IMR-90 (cell line): Measurements from ENCODE around the gene TMEM121B. TPM values are rescaled to one million over a fixed set of nuclear protein-coding genes. Genes with fewer than 3 reads are reported as not detected.

Experiments used
- ATAC-seq: fragments of 200-7000 bp; cut with Tn5 transposase; 2 replicates; pipeline ENCODE4 v1.9.1; 2020; ENCODE audit warnings: low read depth, mild to moderate bottlenecking, moderate library complexity
- BruUV-seq: library from RNA; stranded (reverse); fragments of 400-500 nt; replicated peaks from 2 replicates; lab custom pipeline; 2021; lab: Mats Ljungman, UMichigan
- CTCF ChIA-PET: fragments of 300-600 bp; formaldehyde crosslinking; extraction: SDS; loops from one replicate; lab custom pipeline; 2021; ENCODE audit warnings: antibody characterized with exemption; lab: Yijun Ruan, JAX
- POLR2A ChIA-PET: fragments of 300-600 bp; sonication (Branson Sonifier 250); formaldehyde crosslinking; loops from one replicate; lab custom pipeline; 2022; ENCODE audit warnings: antibody characterized with exemption; ENCODE audit not compliant: unreplicated experiment; lab: Charles Lee
- DNase-seq: peaks from one replicate; pipeline ENCODE4 v3.0.0; 2013
- H2AFZ ChIP-seq: replicated peaks from 2 replicates; pipeline ENCODE3; 2013; ENCODE audit warnings: low read length, mild to moderate bottlenecking; ENCODE audit not compliant: poor library complexity
- H2AK5ac ChIP-seq: 2 replicates; pipeline ENCODE4 v1.6.1; 2013; ENCODE audit warnings: low read depth, low read length, inconsistent platforms
- H2AK9ac ChIP-seq: replicated peaks from 2 replicates; pipeline ENCODE3; 2013; ENCODE audit warnings: mild to moderate bottlenecking, low read depth, low read length, moderate library complexity; ENCODE audit not compliant: poor library complexity
- H2BK120ac ChIP-seq: 2 replicates; pipeline ENCODE4 v1.6.1; 2013; ENCODE audit warnings: low read depth, low read length, inconsistent platforms
- H2BK15ac ChIP-seq: 3 replicates; pipeline ENCODE4 v1.6.1; 2013; ENCODE audit warnings: low read depth, low read length, inconsistent platforms
- H2BK20ac ChIP-seq: 2 replicates; pipeline ENCODE4 v1.6.1; 2013; ENCODE audit warnings: low read depth, mild to moderate bottlenecking, inconsistent platforms, low read length, moderate library complexity
- H2BK5ac ChIP-seq: 2 replicates; pipeline ENCODE4 v1.6.1; 2013; ENCODE audit warnings: mild to moderate bottlenecking, low read depth, low read length, inconsistent platforms; ENCODE audit not compliant: poor library complexity, severe bottlenecking
- H3K14ac ChIP-seq: replicated peaks from 2 replicates; pipeline ENCODE4 v1.6.1; 2013; ENCODE audit warnings: low read depth, low read length, inconsistent platforms
- H3K18ac ChIP-seq: 2 replicates; pipeline ENCODE4 v1.6.1; 2013; ENCODE audit warnings: low read depth, low read length, control low read depth
- H3K23ac ChIP-seq: 2 replicates; pipeline ENCODE4 v1.6.1; 2013; ENCODE audit warnings: low read depth, low read length, inconsistent platforms
- H3K27ac ChIP-seq: 2 replicates; pipeline ENCODE4 v1.5.1; 2013; ENCODE audit warnings: mild to moderate bottlenecking, control low read depth, low read length; ENCODE audit not compliant: insufficient read depth
- H3K27me3 ChIP-seq: 2 replicates; pipeline ENCODE4 v1.6.1; 2013; ENCODE audit warnings: low read length; ENCODE audit not compliant: control insufficient read depth, insufficient read depth
- H3K36me3 ChIP-seq: 2 replicates; pipeline ENCODE4 v1.6.1; 2013; ENCODE audit warnings: low read length, mixed read lengths; ENCODE audit not compliant: control insufficient read depth, insufficient read depth
- H3K4ac ChIP-seq: 2 replicates; pipeline ENCODE4 v1.6.1; 2013; ENCODE audit warnings: low read depth, low read length, inconsistent platforms
- H3K4me1 ChIP-seq: 2 replicates; pipeline ENCODE4 v1.6.1; 2013; ENCODE audit warnings: low read length, mixed read lengths; ENCODE audit not compliant: control insufficient read depth, insufficient read depth
- H3K4me2 ChIP-seq: 2 replicates; pipeline ENCODE4 v1.6.1; 2013; ENCODE audit warnings: low read depth, mild to moderate bottlenecking, control low read depth, low read length, moderate library complexity
- H3K4me3 ChIP-seq: 2 replicates; pipeline ENCODE4 v1.5.1; 2013; ENCODE audit warnings: low read depth, mild to moderate bottlenecking, control low read depth, low read length, moderate library complexity; ENCODE audit not compliant: insufficient read depth
- H3K56ac ChIP-seq: 2 replicates; pipeline ENCODE4 v1.6.1; 2013; ENCODE audit warnings: low read length, inconsistent platforms; ENCODE audit not compliant: insufficient read depth; ENCODE audit errors: extremely low read depth
- H3K79me1 ChIP-seq, 2 experiments: 2 replicates each; pipeline ENCODE4 v1.6.1; 2013; ENCODE audit warnings: low read length in 2 of 2, inconsistent platforms in 1 of 2, low read depth in 1 of 2
- H3K9ac ChIP-seq: 2 replicates; pipeline ENCODE4 v1.6.1; 2013; ENCODE audit warnings: low read depth, low read length, control low read depth
- H3K9me1 ChIP-seq: 2 replicates; pipeline ENCODE4 v1.6.1; 2013; ENCODE audit warnings: low read length, inconsistent platforms; ENCODE audit not compliant: insufficient read depth
- H3K9me3 ChIP-seq: 2 replicates; pipeline ENCODE4 v1.6.1; 2013; ENCODE audit warnings: low read length; ENCODE audit not compliant: control insufficient read depth, insufficient read depth
- H4K20me1 ChIP-seq: 2 replicates; pipeline ENCODE4 v1.6.1; 2013; ENCODE audit warnings: low read length, inconsistent platforms; ENCODE audit not compliant: insufficient read depth
- H4K5ac ChIP-seq: 2 replicates; pipeline ENCODE4 v1.6.1; 2013; ENCODE audit warnings: mild to moderate bottlenecking, low read depth, low read length, control low read depth
- H4K8ac ChIP-seq, 2 experiments: 2 replicates each; pipeline ENCODE4 v1.6.1; 2013; ENCODE audit warnings: low read depth in 2 of 2, low read length in 2 of 2, control low read depth in 1 of 2, inconsistent platforms in 1 of 2
- H4K91ac ChIP-seq: 2 replicates; pipeline ENCODE4 v1.6.1; 2013; ENCODE audit warnings: low read depth, low read length, inconsistent platforms; ENCODE audit not compliant: insufficient read depth
- BHLHE40 ChIP-seq: fragments of 150-350 bp; IDR thresholded peaks from 2 replicates; pipeline ENCODE4 v1.6.1; 2016; ENCODE audit warnings: mild to moderate bottlenecking, low read depth, low read length
- CEBPB ChIP-seq: IDR thresholded peaks from 2 replicates; pipeline ENCODE4 v1.6.1; 2012; ENCODE audit warnings: low read depth, low read length, improper control_type of control experiment
- CHD1 ChIP-seq: IDR thresholded peaks from 2 replicates; pipeline ENCODE4 v1.6.1; 2012; ENCODE audit warnings: low read depth, low read length, improper control_type of control experiment
- FOS ChIP-seq: fragments of 150-350 bp; IDR thresholded peaks from 2 replicates; pipeline ENCODE4 v1.6.1; 2016; ENCODE audit warnings: low read depth, low read length
- MAZ ChIP-seq: IDR thresholded peaks from 2 replicates; pipeline ENCODE4 v1.6.1; 2012; ENCODE audit warnings: low read depth, mild to moderate bottlenecking, low read length, improper control_type of control experiment, moderate library complexity, borderline replicate concordance
- POLR2A ChIP-seq: IDR thresholded peaks from 2 replicates; pipeline ENCODE4 v1.6.1; 2012; ENCODE audit warnings: mild to moderate bottlenecking, low read depth, low read length
- RAD21 ChIP-seq: IDR thresholded peaks from 2 replicates; pipeline ENCODE4 v1.6.1; 2012; ENCODE audit warnings: low read length, improper control_type of control experiment
- RCOR1 ChIP-seq: IDR thresholded peaks from 2 replicates; pipeline ENCODE4 v1.6.1; 2012; ENCODE audit warnings: mild to moderate bottlenecking, low read length, improper control_type of control experiment; ENCODE audit not compliant: insufficient replicate concordance
- RFX5 ChIP-seq: IDR thresholded peaks from 2 replicates; pipeline ENCODE4 v1.8.0; 2012; ENCODE audit warnings: low read depth, mild to moderate bottlenecking, low read length, moderate library complexity
- SMC3 ChIP-seq: fragments of 150-350 bp; IDR thresholded peaks from 2 replicates; pipeline ENCODE4 v1.6.1; 2016; ENCODE audit warnings: low read depth, mild to moderate bottlenecking, antibody characterized with exemption, low read length, moderate library complexity
- USF2 ChIP-seq: fragments of 150-350 bp; IDR thresholded peaks from 2 replicates; pipeline ENCODE4 v1.6.1; 2017; ENCODE audit warnings: mild to moderate bottlenecking, antibody characterized with exemption, low read length, low read depth
- WGBS, 2 experiments: methylation state at CpG; one replicate each; pipeline versions ENCODE4 v1.1.5 to v1.1.7; 2013; ENCODE audit warnings: missing lambda C conversion rate in 2 of 2; ENCODE audit not compliant: insufficient read length in 1 of 2; ENCODE audit errors: extremely low coverage in 2 of 2; 5-methylcytosine and 5-hydroxymethylcytosine counted together
- dilution Hi-C: fragments of 300-500 bp; cut with HindIII; formaldehyde crosslinking; loops from one replicate; pipeline ENCODE4 v1.14.3; 2018; ENCODE audit warnings: low sequenced_read_pairs; ENCODE audit not compliant: unreplicated experiment
- in situ Hi-C: fragments of 300-500 bp; cut with MboI; formaldehyde crosslinking; loops from 3 replicates; pipeline ENCODE4 v1.14.3; 2019; ENCODE audit warnings: low sequenced_read_pairs, inconsistent platforms, mixed read lengths
- intact Hi-C: fragments of 100-400 bp; cut with micrococcal nuclease; formaldehyde crosslinking; loops from 2 replicates; pipeline ENCODE4 v1.10.0; 2022
- polyA plus RNA-seq, 3 experiments: library from polyadenylated mRNA; depleted of rRNA; stranded (reverse); fragments of >200 nt; gene quantifications; 2 replicates each; pipeline ENCODE4 v1.2.3, GENCODE V29; 2012; ENCODE audit warnings: low replicate concordance in 1 of 3
- total RNA-seq: library from RNA; depleted of rRNA; stranded (reverse); fragments of >200 nt; gene quantifications from 2 replicates; pipeline ENCODE4 v1.2.3, GENCODE V29; 2012
- TF ChIP-seq, protein P1 (sequence below): fragments of 150-350 bp; IDR thresholded peaks from 2 replicates; pipeline ENCODE4 v1.6.1; 2016; ENCODE audit warnings: low read depth, mild to moderate bottlenecking, low read length, moderate library complexity, borderline replicate concordance

Gene TMEM121B
- total and polyA plus RNA-seq, 2 of the 4 experiments (the other 2 are of a cell fraction), result under 0.01 to 0.29 TPM

DNA sequence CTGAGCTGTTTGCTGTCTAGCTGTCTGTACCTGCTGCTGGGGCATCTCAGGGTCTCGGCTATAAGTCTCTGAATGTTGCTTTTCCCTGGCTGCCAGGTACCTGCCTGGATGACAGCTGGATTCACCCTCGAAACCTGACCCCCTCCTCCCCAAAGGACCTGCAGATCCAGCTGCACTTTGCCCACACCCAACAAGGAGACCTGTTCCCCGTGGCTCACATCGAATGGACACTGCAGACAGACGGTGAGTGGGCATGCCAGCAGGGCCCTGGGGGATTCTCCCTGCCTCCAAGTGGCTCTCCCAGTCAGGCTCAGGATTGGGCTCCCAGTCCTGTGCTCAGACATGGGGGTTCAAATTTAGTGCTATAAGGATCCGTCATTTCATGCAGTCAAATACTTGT is 23.5 kb downstream of the TMEM121B start:
- Histone ChIP-seq H2BK15ac (no peak overlapping the region), H2BK120ac (no peak overlapping the region), H3K4me3 (no peak overlapping the region), H3K9ac (no peak overlapping the region), H2BK5ac (no peak overlapping the region), H4K8ac (no peak overlapping the region), H3K27ac (no peak overlapping the region), H2AFZ (no peak overlapping the region), H4K5ac (no peak overlapping the region), H3K56ac (no peak overlapping the region), H2BK20ac (no peak overlapping the region), H3K23ac (no peak overlapping the region), H3K18ac (no peak overlapping the region), H3K14ac (no peak overlapping the region), H3K36me3 (peaks cover 40% of the 10 kb centered on the region), H2AK5ac (no peak overlapping the region), H3K9me3 (no peaks in the 10 kb centered on the region), H3K27me3 (no peaks in the 10 kb centered on the region), H4K91ac (no peak overlapping the region), H3K4ac (no peak overlapping the region), H3K4me2 (no peak overlapping the region), H3K79me1 (peaks cover 15 to 29% of the 10 kb centered on the region in 2 experiments), H4K20me1 (peaks cover 25% of the 10 kb centered on the region), H2AK9ac (no peak overlapping the region), H3K4me1 (no peaks in the 10 kb centered on the region; the same call in 1 of the 2 replicates), H3K9me1 (peaks cover 5% of the 10 kb centered on the region; the same call in 1 of the 2 replicates)
- no TSS peak for BruUV-seq
- in situ Hi-C loops, result loop anchor here (25.0 kb wide), 1 partner anchor 715 kb away; no protein-coding TSS in a partner anchor
- dilution Hi-C loops, result no loop called here
- ATAC-seq (no peak), DNase-seq (no peak)
- 92% methylated on average over 4 of the region's 6 CpGs; no CpG with 5 or more reads in 1 of the 2 experiments for WGBS, 2 experiments
- TF ChIP-seq RCOR1 (no peak), POLR2A (no peak), MAZ (no peak), CEBPB (no peak), SMC3 (no peak), RAD21 (no peak), BHLHE40 (no peak), RFX5 (no peak), CHD1 (no peak), USF2 (no peak), FOS (no peak)
- TF ChIP-seq, protein P1, sequence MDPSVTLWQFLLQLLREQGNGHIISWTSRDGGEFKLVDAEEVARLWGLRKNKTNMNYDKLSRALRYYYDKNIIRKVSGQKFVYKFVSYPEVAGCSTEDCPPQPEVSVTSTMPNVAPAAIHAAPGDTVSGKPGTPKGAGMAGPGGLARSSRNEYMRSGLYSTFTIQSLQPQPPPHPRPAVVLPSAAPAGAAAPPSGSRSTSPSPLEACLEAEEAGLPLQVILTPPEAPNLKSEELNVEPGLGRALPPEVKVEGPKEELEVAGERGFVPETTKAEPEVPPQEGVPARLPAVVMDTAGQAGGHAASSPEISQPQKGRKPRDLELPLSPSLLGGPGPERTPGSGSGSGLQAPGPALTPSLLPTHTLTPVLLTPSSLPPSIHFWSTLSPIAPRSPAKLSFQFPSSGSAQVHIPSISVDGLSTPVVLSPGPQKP, result no peak
- intact Hi-C loops, result no loop called here
- ChIA-PET CTCF (no interaction called here), POLR2A (no interaction called here)
